GM19240 (cell line): Measurements from ENCODE around the gene LZTS3.
"Not testable (repeated sequence)": the region's sequence is repeated elsewhere in the genome, so short reads cannot be mapped to it uniquely, and the experiment has no call there.

Experiments
- DNase-seq: peaks from one replicate; pipeline ENCODE4 v3.0.0; 2011; ENCODE audit warnings: low spot score; ENCODE audit not compliant: insufficient read length

Gene LZTS3

DNA sequence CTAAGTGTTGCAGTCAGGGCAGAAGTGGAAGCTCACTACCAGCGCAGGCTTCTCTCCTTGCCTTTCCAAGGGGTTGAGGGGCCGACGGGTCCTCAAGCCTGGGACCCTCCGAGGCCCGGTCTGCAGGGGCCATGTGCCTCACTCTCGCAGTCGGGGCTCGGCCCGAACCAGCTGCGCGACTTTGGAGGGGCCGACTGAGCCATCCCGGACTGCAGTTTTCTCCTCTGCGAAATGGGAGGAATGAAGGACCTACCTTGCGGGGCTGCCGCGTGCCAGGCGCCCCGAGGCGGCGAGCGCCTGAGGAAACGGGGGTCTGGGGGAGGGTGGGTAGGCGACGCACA is 5.6 kb downstream of the LZTS3 start:
- DNase-seq, result no peak

- no peak for DNase-seq
These were observed 6.4 kb downstream of the LZTS3 start for GRCh38 chr20:3166913-3167342.

DNA sequence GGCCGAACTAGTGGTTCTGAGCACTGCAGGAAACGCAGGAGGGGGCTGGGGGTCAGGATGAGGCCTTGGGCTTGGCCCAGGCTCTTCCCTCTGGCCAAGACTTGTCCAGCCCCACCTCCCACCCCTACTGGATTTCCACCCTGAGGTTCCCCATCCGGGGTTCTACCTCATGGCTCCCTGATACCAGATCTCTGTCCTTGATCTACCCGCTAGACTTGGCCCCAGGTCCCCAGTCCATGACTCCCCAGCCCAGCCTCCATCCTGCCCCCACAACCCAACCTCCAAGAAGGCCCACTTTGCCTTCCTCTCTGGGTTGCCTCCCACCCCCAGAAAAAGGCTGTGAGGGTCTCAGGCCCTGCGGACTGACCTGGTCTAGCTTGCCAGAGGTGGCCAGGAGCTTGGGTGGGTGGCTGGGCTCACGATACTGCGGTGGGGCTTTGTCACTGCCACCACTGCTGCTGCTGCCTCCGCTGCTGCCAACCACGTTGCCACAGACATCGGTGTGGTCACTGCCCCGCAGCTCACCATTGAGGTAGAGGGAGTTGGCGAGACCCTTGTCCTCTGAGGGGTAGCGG is 6.9 kb downstream of the LZTS3 start:
- DNase-seq, result no peak

DNA sequence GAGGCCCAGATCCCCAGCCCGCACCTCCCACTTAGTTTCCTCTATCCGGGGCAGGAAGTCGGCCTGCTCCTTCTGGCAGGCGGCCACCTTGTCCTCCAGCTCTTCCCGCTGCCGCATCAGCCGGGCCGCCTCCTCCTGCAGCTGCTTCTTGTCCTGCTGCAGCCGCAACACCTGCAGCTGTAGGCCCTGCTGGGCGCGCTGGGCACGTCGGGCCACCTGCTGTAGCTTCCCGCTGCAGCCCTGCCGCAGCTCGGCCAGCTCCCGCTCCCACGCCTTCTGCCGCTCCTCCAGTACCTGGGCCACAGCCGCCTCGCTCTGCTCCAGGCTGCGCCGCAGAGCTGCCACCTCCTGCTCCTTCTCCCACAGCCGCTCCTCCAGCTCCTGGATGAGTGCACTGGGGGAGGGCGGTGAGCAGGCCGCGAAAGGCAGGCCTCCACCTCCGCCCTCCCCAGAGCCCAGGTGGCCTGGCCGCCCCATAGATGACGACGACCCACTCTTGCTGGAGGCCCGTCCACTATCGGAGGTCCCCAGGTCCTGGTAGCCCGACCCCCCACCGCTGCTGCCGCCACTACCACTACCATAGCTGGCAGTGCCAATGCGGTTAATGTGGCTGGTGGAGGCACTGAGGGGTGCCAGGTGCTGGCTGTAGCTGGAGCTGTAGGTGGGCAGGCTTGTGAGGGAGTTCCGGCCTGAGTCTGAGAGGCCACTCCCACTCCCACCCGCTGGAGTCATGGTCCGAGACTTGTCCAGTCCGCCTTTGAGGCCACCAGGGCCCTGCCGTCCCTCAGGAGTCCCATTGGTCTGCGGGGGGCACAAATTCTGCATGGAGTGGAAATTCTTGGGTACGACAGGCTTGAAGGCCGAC is 7.6 kb downstream of the LZTS3 start:
- DNase-seq, result no peak

DNA sequence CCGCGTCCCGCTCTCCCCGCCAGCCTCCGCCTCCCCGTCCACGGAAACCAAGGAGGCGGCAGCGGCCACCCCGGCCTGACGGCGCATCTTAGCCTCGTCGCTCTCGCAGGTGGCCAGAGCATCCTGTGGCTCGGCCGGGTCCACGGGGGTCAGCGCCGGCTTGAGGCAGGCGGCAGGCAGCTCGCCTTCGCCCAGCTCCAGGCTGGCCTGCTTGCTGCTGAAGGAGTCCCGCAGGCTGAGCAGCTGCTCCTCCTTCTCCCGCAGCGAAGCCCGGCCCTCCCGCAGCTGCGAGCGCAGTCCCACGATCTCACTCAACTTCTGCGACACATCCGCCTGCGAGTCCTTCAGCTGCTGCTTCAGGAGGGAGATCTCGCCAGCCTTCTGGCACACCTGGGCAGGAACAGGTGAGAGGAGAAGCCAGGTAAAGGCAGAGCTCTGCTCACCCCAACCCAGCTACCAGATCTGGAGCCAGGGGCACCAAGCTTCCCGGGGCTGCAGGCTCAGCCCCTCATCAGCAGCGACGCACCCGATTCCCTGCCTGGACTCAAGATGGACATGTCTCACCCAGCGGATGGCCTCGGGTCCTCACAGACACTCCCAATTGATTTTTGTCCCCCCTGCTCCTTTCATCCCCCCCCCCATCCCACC is 8.5 kb downstream of the LZTS3 start:
- DNase-seq, result no peak

- DNase-seq, result no peak
These were observed 9.1 kb downstream of the LZTS3 start for GRCh38 chr20:3164043-3164762.

DNA sequence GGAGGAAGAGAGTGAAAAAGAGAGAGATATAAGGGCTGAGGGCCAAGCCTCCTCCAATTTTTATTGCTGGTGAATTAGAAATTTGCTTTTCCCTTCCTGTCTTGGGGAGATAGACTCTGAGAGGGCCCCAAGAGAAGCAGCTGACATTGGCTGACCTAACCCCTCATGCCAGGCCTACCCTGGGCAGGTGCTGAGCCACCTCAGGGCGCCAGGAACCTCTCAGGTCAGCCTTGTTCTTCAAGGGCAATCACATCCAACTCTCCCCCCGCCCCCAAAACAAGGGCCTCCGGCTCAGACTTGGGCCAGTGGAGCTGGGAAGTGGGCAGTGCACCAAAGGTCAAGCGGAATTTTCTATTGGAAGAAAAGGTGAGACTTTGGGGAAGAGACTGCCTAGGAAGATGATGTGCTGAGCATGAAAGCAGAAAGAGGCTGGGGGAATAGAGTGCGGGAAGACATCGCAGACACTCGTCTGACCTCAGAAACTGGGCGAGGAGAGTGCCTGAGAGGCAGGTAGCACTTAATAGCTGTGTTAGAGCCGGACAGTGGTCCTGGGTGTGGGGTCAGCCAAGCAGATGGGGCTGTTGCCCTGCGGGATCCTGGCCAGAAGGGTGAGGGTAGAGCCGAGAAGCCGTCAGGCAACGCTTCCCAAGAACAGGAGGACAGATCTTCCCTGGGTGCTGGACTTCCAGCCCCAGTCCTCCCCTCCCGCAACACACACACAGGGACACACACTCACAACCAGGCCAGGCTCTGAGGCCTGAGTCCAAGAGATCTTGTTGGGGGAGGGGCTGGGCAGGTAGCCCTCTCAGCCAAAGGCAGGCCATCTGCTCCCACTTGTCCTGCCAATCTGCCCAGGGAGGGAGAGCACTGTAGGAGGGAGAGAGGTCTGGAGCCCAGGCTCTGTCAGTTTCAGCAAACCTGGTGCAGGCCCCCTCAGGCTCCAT is 10.0 kb downstream of the LZTS3 start:
- DNase-seq, result no peak

GRCh38 chr20:3162080-3162611 is 11.2 kb downstream of the LZTS3 start:
- no peak for DNase-seq

DNA sequence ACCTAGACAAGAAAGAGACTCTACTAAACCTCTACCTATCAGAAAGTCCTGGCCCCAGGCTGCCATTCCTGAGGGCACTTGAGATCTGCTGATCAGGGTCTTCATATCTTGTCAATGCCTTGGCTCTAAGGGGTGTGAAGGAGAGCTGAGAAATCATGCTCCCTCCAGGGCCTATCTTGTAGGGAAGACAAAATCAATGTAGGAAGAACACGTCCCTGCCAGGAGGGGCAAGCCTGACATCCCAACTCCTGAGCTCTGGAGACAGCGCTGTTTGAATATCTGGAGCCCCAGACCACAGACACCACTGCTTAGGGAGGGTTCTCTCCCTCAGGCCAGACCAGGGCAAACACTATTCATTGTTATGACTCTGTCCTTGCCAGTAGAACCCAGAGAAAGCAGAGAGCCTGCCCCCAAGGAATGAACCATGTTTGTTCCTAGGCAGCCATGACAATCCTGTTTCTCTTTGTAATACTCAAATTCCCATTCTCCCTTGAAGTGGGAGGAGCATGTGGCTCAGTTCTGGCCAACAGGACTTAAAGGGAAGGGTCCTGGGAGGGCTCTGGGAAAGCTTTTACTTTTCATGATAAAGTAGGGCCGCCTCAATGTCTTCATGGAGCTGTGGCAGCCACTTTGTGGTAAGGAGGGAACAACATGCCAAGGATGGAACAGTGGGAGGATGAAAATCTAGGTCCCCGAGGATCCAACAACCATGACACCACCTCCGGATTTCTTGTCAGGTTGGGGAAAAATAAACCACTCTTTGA is 11.9 kb downstream of the LZTS3 start:
- no peak for DNase-seq

- no peak for DNase-seq
These were observed 12.9 kb downstream of the LZTS3 start for GRCh38 chr20:3160418-3160817.

DNA sequence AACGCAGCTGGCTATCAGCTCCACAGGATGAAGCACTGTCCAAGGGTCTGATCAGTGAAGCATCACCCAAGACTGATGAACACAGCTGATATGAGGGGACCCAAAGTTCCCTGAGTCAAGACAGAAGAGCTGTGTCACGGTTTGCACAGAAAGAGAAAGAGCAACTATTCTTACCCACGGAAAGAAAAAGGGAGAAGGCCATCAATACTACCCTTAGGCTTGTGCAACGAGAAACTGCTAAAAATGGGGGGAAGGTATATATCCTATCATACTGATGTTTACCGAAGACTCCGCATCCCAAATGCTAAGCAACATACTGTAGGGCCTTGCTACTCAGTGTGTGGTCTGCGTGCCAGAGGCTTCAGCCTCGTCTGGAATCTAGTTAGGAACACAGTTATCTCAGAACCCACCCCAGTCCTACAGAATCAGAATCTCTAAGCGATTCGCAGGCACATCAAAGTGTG is 14.3 kb downstream of the LZTS3 start:
- DNase-seq, result no peak

DNA sequence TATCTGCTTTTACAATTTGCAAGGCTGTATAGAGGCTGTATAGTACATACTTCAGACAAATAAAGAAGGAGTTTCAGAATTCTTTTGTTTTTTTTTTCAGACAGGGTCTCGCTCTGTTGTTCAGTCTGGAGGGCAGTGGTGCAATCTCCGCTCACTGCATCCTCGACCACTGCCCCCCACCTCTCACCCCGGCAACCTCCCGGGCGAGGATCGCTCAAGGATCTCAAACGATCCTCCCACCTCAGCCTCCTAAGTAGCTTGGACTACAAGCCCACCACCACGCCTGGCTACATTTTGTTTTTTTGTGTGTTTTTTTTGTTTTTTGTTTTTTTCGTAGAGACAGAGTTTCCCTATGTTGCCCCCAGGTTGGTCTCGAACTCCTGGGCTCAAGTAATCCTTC is 15.5 kb downstream of the LZTS3 start:
- no peak for DNase-seq

DNA sequence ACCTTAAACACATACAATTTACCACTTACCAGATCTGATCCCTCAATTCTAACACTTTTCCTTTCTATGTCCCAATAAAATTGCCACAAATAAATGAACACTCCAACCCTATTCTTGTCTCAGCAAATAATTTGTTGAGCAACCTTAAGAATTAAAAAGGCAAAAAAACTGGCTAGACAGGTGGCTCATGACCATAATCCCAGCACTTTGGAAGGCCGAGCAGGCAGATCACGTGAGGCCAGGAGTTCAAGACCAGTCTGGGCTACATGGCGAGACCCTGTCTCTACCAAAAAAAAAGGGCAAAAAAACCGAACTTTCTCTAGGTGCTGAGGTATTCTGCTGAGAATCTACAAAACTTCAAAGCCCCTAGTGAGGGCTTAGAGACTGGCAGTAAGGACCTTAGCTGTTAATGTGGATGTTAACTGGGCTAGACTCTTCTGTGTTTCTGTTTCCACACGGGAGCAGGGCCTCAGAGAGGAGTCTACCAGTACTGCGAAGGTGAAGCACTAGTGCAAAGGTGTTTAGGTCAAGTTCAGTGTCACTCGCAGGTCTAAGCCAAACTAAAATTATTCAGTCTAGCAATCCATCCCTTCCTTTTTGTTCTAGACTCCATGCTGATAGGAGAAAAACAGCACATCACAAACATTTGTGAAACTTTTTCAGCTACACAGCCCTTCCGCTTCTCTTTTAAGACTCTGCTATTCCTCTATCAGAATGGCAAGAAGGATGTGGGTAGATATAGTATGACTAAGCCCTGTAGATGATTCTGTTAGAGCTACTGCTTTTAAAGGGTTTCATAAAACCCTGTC is 16.3 kb downstream of the LZTS3 start:
- DNase-seq, result no peak

GRCh38 chr20:3152057-3152644 is 21.2 kb downstream of the LZTS3 start:
- DNase-seq, result not testable (repeated sequence)

DNA sequence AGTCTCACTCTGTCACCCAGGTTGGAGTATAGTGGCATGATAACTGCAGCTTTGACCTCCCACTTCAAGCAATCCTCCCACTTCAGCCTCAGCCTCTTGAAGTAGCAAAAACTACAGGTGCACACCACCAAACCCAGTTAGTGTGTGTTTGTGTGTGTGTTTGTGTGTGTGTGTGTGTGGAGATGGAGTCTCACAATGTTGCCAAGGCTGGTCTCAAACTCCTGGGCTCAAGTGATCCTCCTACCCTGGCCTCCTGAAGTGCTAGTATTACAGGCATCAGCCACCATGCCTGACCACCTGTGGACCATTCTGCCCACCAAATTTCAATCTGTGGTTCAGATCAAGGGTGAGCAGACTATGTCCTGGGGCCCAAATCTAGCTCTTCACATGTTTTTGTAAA is 22.4 kb downstream of the LZTS3 start:
- DNase-seq, result no peak

- no peak for DNase-seq
These were observed 26.5 kb downstream of the LZTS3 start for GRCh38 chr20:3146732-3147341.

DNA sequence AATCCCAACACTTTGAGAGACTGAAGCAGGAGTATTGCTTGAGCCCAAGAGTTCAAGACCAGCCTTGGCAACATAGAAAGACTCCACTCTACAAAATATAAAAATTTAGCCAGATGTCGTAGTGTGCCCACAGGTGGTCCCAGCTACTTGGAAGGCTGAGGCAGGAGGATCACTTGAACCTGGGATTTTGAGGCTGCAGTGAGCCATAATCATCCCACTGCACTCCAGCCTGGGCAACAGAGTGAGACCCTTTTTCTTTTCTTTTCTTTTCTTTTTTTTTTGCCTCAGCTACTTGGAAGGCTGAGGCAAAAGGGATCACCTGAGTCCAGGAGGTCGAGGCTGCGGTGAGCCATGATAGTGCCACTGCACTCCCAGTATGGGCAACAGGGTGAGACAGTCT is 31.6 kb downstream of the LZTS3 start:
- no peak for DNase-seq

GRCh38 chr20:3137492-3137891 is 35.9 kb downstream of the LZTS3 start:
- DNase-seq, result no peak
